HepG2 (cell line): ENCODE data around the gene SYCE3. TPM values are rescaled to one million over a fixed set of nuclear protein-coding genes. Genes with fewer than 3 reads are reported as not detected.

Experiments
- BCL6 ChIP-seq: IDR thresholded peaks from 2 replicates; pipeline ENCODE4 v1.6.1; 2016; ENCODE audit warnings: missing genetic modification reagents, missing compliant biosample characterization
- CBX5 ChIP-seq: sonication (generic); formaldehyde crosslinking; IDR thresholded peaks from 2 replicates; pipeline ENCODE4 v1.4.0; 2020; ENCODE audit warnings: missing genetic modification reagents, borderline replicate concordance
- ETV6 ChIP-seq: sonication (generic); formaldehyde crosslinking; conservative IDR thresholded peaks from 2 replicates; pipeline ENCODE4 v1.4.0; 2020; ENCODE audit warnings: missing genetic modification reagents
- FOXP1 ChIP-seq, 2 experiments: fragments of 450-650 bp in 1 of 2; IDR thresholded peaks; 2 replicates each; pipeline ENCODE4 v1.6.1; 2017 to 2018; ENCODE audit warnings: antibody characterized with exemption in 1 of 2
- HDAC6 ChIP-seq: fragments of 200-600 bp; sonication (generic); IDR thresholded peaks from 2 replicates; pipeline ENCODE4 v1.7.0; 2017; ENCODE audit warnings: mild to moderate bottlenecking, antibody characterized with exemption, low read length, low read depth
- HES4 ChIP-seq: sonication (generic); formaldehyde crosslinking; IDR thresholded peaks from 2 replicates; pipeline ENCODE4 v1.9.0; 2021; ENCODE audit warnings: mild to moderate bottlenecking, missing genetic modification reagents, borderline replicate concordance
- HHEX ChIP-seq: IDR thresholded peaks from 2 replicates; pipeline ENCODE4 v1.6.1; 2016; ENCODE audit warnings: control low read depth
- HMG20B ChIP-seq: conservative IDR thresholded peaks from 2 replicates; pipeline ENCODE4 v1.6.1; 2016; ENCODE audit warnings: missing genetic modification reagents, missing compliant biosample characterization
- HNRNPK ChIP-seq: fragments of 200-400 bp; formaldehyde crosslinking; IDR thresholded peaks from 2 replicates; pipeline ENCODE4 v1.6.1; 2018; ENCODE audit warnings: low read length, low read depth, moderate library complexity, mild to moderate bottlenecking; ENCODE audit not compliant: poor library complexity, severe bottlenecking
- HOXA3 ChIP-seq: sonication (generic); formaldehyde crosslinking; IDR thresholded peaks from 2 replicates; pipeline ENCODE4 v1.5.0; 2020; ENCODE audit warnings: missing genetic modification reagents
- IKZF4 ChIP-seq: sonication (generic); formaldehyde crosslinking; IDR thresholded peaks from 2 replicates; pipeline ENCODE4 v1.5.1; 2020; ENCODE audit warnings: borderline replicate concordance, mild to moderate bottlenecking, low read depth, missing genetic modification reagents; ENCODE audit errors: not compliant biosample characterization
- KDM1A ChIP-seq: IDR thresholded peaks from 2 replicates; pipeline ENCODE4 v1.6.1; 2016; ENCODE audit warnings: missing compliant biosample characterization
- KLF9 ChIP-seq: IDR thresholded peaks from 2 replicates; pipeline ENCODE4 v1.6.1; 2016; ENCODE audit warnings: low read depth
- MEIS1 ChIP-seq: sonication (generic); formaldehyde crosslinking; IDR thresholded peaks from 2 replicates; pipeline ENCODE4 v1.9.0; 2021; ENCODE audit warnings: mild to moderate bottlenecking, missing genetic modification reagents, moderate library complexity, borderline replicate concordance
- NCOA2 ChIP-seq: sonication (generic); formaldehyde crosslinking; IDR thresholded peaks from 2 replicates; pipeline ENCODE4 v1.8.0; 2022; ENCODE audit warnings: inconsistent platforms
- POLR2A ChIP-seq, 2 experiments: IDR thresholded peaks; 2 replicates each; pipeline ENCODE4 v1.6.1; 2011; ENCODE audit warnings: low read depth in 2 of 2, low read length in 2 of 2, mild to moderate bottlenecking in 1 of 2, moderate library complexity in 1 of 2; ENCODE audit not compliant: insufficient read depth in 1 of 2
- RBFOX2 ChIP-seq: fragments of 200-400 bp; formaldehyde crosslinking; IDR thresholded peaks from 2 replicates; pipeline ENCODE4 v1.6.1; 2017; ENCODE audit warnings: low read depth, mild to moderate bottlenecking, low read length
- SALL2 ChIP-seq: sonication (generic); formaldehyde crosslinking; IDR thresholded peaks from 2 replicates; pipeline ENCODE4 v1.8.1; 2023; ENCODE audit warnings: mild to moderate bottlenecking, missing genetic modification reagents, inconsistent platforms
- TBX3 ChIP-seq: fragments of 450-650 bp; IDR thresholded peaks from 2 replicates; pipeline ENCODE4 v1.6.1; 2017; ENCODE audit warnings: antibody characterized with exemption, mild to moderate bottlenecking, inconsistent platforms, borderline replicate concordance
- TGIF2 ChIP-seq: IDR thresholded peaks from 2 replicates; pipeline ENCODE4 v1.6.1; 2016; ENCODE audit warnings: control low read depth, missing compliant biosample characterization
- YEATS2 ChIP-seq: sonication (generic); formaldehyde crosslinking; IDR thresholded peaks from 2 replicates; pipeline ENCODE4 v1.4.0; 2020; ENCODE audit warnings: missing genetic modification reagents, borderline replicate concordance
- ZBTB2 ChIP-seq: sonication (generic); formaldehyde crosslinking; IDR thresholded peaks from 2 replicates; pipeline ENCODE4 v1.8.0; 2022; ENCODE audit warnings: low read depth, missing genetic modification reagents
- ZMAT3 ChIP-seq: sonication (generic); formaldehyde crosslinking; conservative IDR thresholded peaks from 2 replicates; pipeline ENCODE4 v1.7.0; 2021; ENCODE audit warnings: missing genetic modification reagents
- ZNF143 ChIP-seq: sonication (generic); formaldehyde crosslinking; IDR thresholded peaks from 2 replicates; pipeline ENCODE4 v1.4.0; 2020; ENCODE audit warnings: missing genetic modification reagents
- polyA plus RNA-seq, 8 experiments: library from polyadenylated mRNA; depleted of rRNA in 3 of 8; stranded (reverse) in 7 of 8; unstranded in 1 of 8; fragments of >200 nt; fragmentation: Illumina TruSeq in 4 of 8; extraction: Trizol in 4 of 8; gene quantifications; 2 replicates each; pipeline versions ENCODE4 v1.2.1 to v1.2.3, GENCODE V29; 2011 to 2016; ENCODE audit warnings: low read depth in 4 of 8, missing spikeins in 1 of 8, mixed read lengths in 1 of 8; ENCODE audit not compliant: insufficient read depth in 1 of 8
- total RNA-seq, 5 experiments: library from RNA; depleted of rRNA; stranded (reverse); fragments of >200 nt; fragmentation: Illumina TruSeq; extraction: Trizol; gene quantifications; 2 replicates each; pipeline ENCODE4 v1.2.3, GENCODE V29; 2016; ENCODE audit warnings: low read depth in 1 of 5
- TF ChIP-seq, protein P1 (sequence below): sonication (generic); formaldehyde crosslinking; IDR thresholded peaks from 2 replicates; pipeline ENCODE4 v1.4.0; 2020; ENCODE audit warnings: missing genetic modification reagents, borderline replicate concordance
- TF ChIP-seq, protein P2 (sequence below): sonication (generic); formaldehyde crosslinking; IDR thresholded peaks from 2 replicates; pipeline ENCODE4 v1.5.1; 2020; ENCODE audit warnings: missing genetic modification reagents, mild to moderate bottlenecking, borderline replicate concordance

The SYCE3 gene
- total and polyA plus RNA-seq, 2 of the 13 experiments (the other 11 are each of a cell fraction or from before 2014, with no cell fraction given): not detected

GRCh38 chr22:50599816-50600455, 37.2 kb upstream of the SYCE3 start (continued):
- peak; percentile 87 for TF ChIP-seq YEATS2 (CRISPR knock-in tag)
- peak; percentile 99 for TF ChIP-seq IKZF4 (CRISPR knock-in tag)
- TF ChIP-seq HDAC6: no peak
- peak; percentile 100 for TF ChIP-seq ZMAT3
- peak; percentile 57 for TF ChIP-seq HHEX (CRISPR knock-in tag)
- TF ChIP-seq, protein P1, sequence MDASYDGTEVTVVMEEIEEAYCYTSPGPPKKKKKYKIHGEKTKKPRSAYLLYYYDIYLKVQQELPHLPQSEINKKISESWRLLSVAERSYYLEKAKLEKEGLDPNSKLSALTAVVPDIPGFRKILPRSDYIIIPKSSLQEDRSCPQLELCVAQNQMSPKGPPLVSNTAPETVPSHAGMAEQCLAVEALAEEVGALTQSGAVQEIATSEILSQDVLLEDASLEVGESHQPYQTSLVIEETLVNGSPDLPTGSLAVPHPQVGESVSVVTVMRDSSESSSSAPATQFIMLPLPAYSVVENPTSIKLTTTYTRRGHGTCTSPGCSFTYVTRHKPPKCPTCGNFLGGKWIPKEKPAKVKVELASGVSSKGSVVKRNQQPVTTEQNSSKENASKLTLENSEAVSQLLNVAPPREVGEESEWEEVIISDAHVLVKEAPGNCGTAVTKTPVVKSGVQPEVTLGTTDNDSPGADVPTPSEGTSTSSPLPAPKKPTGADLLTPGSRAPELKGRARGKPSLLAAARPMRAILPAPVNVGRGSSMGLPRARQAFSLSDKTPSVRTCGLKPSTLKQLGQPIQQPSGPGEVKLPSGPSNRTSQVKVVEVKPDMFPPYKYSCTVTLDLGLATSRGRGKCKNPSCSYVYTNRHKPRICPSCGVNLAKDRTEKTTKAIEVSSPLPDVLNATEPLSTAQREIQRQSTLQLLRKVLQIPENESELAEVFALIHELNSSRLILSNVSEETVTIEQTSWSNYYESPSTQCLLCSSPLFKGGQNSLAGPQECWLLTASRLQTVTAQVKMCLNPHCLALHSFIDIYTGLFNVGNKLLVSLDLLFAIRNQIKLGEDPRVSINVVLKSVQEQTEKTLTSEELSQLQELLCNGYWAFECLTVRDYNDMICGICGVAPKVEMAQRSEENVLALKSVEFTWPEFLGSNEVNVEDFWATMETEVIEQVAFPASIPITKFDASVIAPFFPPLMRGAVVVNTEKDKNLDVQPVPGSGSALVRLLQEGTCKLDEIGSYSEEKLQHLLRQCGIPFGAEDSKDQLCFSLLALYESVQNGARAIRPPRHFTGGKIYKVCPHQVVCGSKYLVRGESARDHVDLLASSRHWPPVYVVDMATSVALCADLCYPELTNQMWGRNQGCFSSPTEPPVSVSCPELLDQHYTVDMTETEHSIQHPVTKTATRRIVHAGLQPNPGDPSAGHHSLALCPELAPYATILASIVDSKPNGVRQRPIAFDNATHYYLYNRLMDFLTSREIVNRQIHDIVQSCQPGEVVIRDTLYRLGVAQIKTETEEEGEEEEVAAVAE (CRISPR knock-in tag): peak; percentile 97
- TF ChIP-seq TGIF2: peak; percentile 98
- TF ChIP-seq HOXA3 (CRISPR knock-in tag): peak; percentile 93
- TF ChIP-seq RBFOX2: no peak
- TF ChIP-seq BCL6: peak; percentile 84
- TF ChIP-seq HMG20B (CRISPR knock-in tag): peak; percentile 92
- peak; percentile 100 for TF ChIP-seq HES4 (CRISPR knock-in tag)
- peak; percentile 98 for TF ChIP-seq CBX5 (CRISPR knock-in tag)
- no peak; the same call in 1 of the 2 replicates for TF ChIP-seq KDM1A
- TF ChIP-seq MEIS1 (CRISPR knock-in tag): peak; percentile 85
- peak; percentile 99 for TF ChIP-seq ETV6
- peak; percentile 79; the same call in 1 of the 2 replicates for TF ChIP-seq KLF9 (CRISPR knock-in tag)
- TF ChIP-seq POLR2A (IDR thresholded peaks at IDR 0.05; ENCODE audit: insufficient read depth in 1 of 2, low read depth in 2 of 2, low read length in 2 of 2): no peak
- TF ChIP-seq, protein P2, sequence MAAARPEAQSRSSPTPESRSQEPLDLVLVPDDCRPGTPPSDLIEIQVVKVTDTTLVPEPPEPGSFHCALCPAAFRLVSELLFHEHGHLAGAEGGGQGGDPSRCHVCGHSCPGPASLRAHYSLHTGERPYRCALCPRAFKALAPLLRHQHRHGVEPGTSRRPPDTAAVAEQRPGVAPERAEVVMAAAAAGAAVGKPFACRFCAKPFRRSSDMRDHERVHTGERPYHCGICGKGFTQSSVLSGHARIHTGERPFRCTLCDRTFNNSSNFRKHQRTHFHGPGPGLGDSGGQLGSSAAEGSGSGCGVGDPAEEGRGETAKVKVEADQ (CRISPR knock-in tag): peak; percentile 99
- peak; percentile 99 for TF ChIP-seq SALL2
- no peak for TF ChIP-seq FOXP1 (IDR thresholded peaks at IDR 0.05)
- TF ChIP-seq FOXP1 (CRISPR knock-in tag; IDR thresholded peaks at IDR 0.05): no peak; the same call in 1 of the 2 replicates
- no peak for TF ChIP-seq TBX3
- TF ChIP-seq ZBTB2 (CRISPR knock-in tag): peak; percentile 93
- TF ChIP-seq ZNF143 (CRISPR knock-in tag): peak; percentile 69
- TF ChIP-seq NCOA2 (CRISPR knock-in tag): peak; percentile 87
- no peak for TF ChIP-seq HNRNPK
